ENCODE results near the gene SHFL.

Gene SHFL

DNA sequence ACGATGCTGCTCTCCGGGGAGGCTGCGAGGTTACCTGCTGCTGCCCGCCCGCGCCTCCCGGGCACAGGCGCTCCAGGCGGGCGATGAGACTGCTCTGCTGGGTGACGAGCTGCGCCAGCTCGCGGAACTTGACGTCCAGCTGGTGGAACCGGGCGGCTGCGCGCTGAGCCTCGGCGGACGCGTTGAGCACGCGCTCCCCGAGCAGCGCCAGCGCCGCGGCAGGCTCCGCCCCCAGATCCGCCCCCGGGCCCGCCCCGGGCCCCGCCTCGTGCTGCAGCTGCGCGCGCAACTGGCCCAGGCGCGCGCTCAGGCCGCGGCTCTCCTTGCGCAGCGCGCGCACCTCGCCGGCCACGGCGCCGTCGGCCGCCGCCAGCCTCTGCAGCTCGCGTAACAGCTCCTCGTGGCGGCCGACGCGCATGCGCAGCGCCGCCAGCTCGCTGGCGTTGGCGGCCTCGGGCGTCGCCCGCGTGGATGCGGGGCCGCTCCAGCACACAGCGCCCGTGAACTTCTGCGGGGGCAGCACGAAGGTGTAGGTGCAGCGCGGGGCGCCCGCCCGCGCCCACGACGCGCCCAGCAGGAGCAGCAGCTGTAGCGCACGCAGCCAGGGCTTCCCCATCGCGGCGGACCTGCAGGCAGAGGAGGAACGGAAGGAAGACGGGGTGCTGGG, 10.0 kb downstream of the SHFL start:
- Histone ChIP-seq H3K27ac (ENCODE audit: low read depth, low read length) (peak overlapping the region; percentile 42), H3K27me3 (ENCODE audit: control insufficient read depth in 1 of 2, insufficient read depth in 2 of 2, low read length in 2 of 2) (no peaks in the 10 kb centered on the region), H3K9me3 (ENCODE audit: control insufficient read depth in 1 of 2, low read length in 2 of 2) (no peaks in the 10 kb centered on the region), H3K9ac (ENCODE audit: low read depth in 1 of 2, low read length in 2 of 2) (peak overlapping the region; percentile 51 to 56), H3K36me3 (ENCODE audit: control insufficient read depth in 1 of 2, insufficient read depth in 2 of 2, low read length in 2 of 2) (peaks cover under 1 to 21% of the 10 kb centered on the region in 2 donors), H3K4me1 (ENCODE audit: control insufficient read depth in 1 of 2, insufficient read depth in 2 of 2, low read length in 2 of 2) (peaks cover 6 to 12% of the 10 kb centered on the region in 2 donors), H3K4me3 (ENCODE audit: low read depth in 1 of 2, low read length in 2 of 2) (peak overlapping the region; percentile 66)

DNA sequence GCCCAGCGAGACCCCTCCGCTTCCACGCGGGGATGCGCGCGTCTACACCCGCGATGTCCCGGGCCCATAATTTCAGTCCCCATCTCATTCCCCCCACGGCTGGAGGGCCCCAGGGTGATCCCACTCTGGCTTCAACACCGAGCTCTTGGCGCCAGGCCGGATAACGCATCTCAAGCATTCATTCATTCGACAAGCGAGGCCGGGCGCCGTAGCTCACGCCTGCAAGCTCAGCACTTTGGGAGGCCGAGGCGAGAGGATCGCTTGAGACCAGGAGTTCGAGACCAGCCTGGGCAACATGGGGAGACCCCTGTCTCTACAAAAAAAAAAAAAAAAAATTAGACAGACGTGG, 10.5 kb downstream of the SHFL start:
- peak overlapping the region; percentile 42 for H3K27ac ChIP-seq (ENCODE audit: low read depth, low read length)

DNA sequence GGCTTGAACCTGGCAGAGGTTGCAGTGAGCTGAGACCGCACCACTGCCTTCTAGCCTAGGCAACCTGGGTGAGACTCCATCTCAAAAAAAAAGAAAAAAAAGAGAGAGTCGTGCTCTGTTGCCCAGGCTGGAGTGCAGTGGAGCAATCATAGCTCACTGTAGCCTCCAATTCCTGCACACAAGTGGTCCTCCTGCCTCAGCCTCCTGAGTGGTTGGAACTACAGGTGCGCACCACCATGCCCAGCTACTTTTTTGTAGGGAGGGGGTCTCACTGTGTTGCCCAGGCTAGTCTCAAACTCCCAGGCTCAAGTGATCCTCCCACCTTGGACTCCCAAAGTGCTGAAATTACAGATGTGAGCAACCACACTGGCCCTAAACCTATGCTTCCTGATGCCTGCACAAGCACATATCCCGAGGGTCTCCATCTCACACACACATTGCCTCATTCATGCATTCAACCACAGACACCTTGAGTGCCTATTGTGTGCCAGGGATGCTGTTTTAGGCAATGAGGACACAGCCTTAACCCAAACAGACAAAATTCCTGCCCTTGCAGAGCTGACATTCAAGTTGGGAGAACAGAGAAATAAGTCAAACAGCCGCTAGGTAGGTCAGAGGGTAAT, 14.2 kb downstream of the SHFL start:
- Histone ChIP-seq H3K9me3 (ENCODE audit: control insufficient read depth in 1 of 2, low read length in 2 of 2) (no peaks in the 10 kb centered on the region), H3K27ac (ENCODE audit: low read depth, low read length) (no peak overlapping the region), H3K36me3 (ENCODE audit: control insufficient read depth in 1 of 2, insufficient read depth in 2 of 2, low read length in 2 of 2) (no peaks in the 10 kb centered on the region), H3K4me3 (ENCODE audit: low read depth in 1 of 2, low read length in 2 of 2) (no peak overlapping the region), H3K9ac (ENCODE audit: low read depth in 1 of 2, low read length in 2 of 2) (no peak overlapping the region), H3K27me3 (ENCODE audit: control insufficient read depth in 1 of 2, insufficient read depth in 2 of 2, low read length in 2 of 2) (no peaks in the 10 kb centered on the region), H3K4me1 (ENCODE audit: control insufficient read depth in 1 of 2, insufficient read depth in 2 of 2, low read length in 2 of 2) (peaks cover 11 to 14% of the 10 kb centered on the region in 2 donors)

More for the DNA sequence above, 10.5 kb downstream of the SHFL start:
- H3K4me1 ChIP-seq (ENCODE audit: control insufficient read depth in 1 of 2, insufficient read depth in 2 of 2, low read length in 2 of 2), result peaks cover 6 to 12% of the 10 kb centered on the region in 2 donors
- H3K27me3 ChIP-seq (ENCODE audit: control insufficient read depth in 1 of 2, insufficient read depth in 2 of 2, low read length in 2 of 2), result no peaks in the 10 kb centered on the region
- H3K36me3 ChIP-seq (ENCODE audit: control insufficient read depth in 1 of 2, insufficient read depth in 2 of 2, low read length in 2 of 2), result peaks cover 0 to 17% of the 10 kb centered on the region in 2 donors
- H3K9me3 ChIP-seq (ENCODE audit: control insufficient read depth in 1 of 2, low read length in 2 of 2), result no peaks in the 10 kb centered on the region
- peak overlapping the region; percentile 51 to 56 for H3K9ac ChIP-seq (ENCODE audit: low read depth in 1 of 2, low read length in 2 of 2)
- peak overlapping the region; percentile 66 for H3K4me3 ChIP-seq (ENCODE audit: low read depth in 1 of 2, low read length in 2 of 2)

DNA sequence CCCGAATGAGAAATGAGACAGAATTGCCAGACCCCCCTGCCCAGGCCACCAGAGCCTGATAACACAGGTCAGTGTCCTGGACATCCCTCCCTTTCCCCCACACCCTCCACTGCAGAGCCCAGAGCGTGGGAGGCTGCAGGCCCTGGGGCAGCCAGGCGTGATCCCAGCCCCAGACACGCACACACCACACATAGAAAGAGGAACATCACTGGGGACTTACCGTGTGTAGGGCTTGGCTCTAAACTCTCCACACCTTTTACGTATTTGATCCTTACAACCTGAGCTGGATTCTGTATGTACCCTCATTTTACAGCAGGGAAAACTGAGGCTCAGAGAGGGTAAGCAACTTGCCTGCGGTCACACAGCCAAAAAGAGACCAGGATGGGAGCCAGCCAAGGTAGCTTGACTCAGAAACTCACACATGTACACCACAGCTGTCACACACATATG, 16.7 kb downstream of the SHFL start:
- Histone ChIP-seq H3K27me3 (ENCODE audit: control insufficient read depth in 1 of 2, insufficient read depth in 2 of 2, low read length in 2 of 2) (no peaks in the 10 kb centered on the region), H3K36me3 (ENCODE audit: control insufficient read depth in 1 of 2, insufficient read depth in 2 of 2, low read length in 2 of 2) (peaks cover 4% of the 10 kb centered on the region in 2 donors), H3K27ac (ENCODE audit: low read depth, low read length) (peak overlapping the region; percentile 58), H3K9me3 (ENCODE audit: control insufficient read depth in 1 of 2, low read length in 2 of 2) (no peaks in the 10 kb centered on the region), H3K9ac (ENCODE audit: low read depth in 1 of 2, low read length in 2 of 2) (peak overlapping the region in 1 of 2 donors; percentile 39), H3K4me1 (ENCODE audit: control insufficient read depth in 1 of 2, insufficient read depth in 2 of 2, low read length in 2 of 2) (peaks cover 21% of the 10 kb centered on the region in 2 donors), H3K4me3 (ENCODE audit: low read depth in 1 of 2, low read length in 2 of 2) (no peak overlapping the region)

DNA sequence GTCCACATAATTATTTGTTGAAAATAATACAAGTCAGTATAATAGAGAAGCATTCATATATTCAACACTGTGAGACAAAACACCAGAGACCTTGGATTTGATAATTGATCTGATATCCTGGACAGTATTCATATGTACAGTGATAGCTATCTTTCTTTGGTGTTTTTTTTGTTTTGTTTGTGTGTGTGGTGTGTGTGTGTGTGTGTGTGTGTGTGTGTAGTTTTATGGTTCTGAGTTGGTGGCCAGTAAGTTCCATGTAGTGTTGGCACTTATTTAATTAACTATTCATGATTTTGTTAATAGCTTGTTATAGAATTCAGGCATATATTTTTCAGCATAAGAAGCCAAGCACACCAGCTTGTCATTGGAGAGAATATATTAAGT, 18.0 kb downstream of the SHFL start:
- Histone ChIP-seq H3K9me3 (ENCODE audit: control insufficient read depth in 1 of 2, low read length in 2 of 2) (no peaks in the 10 kb centered on the region), H3K27ac (ENCODE audit: low read depth, low read length) (no peak overlapping the region), H3K36me3 (ENCODE audit: control insufficient read depth in 1 of 2, insufficient read depth in 2 of 2, low read length in 2 of 2) (peaks cover 8 to 16% of the 10 kb centered on the region in 2 donors), H3K4me1 (ENCODE audit: control insufficient read depth in 1 of 2, insufficient read depth in 2 of 2, low read length in 2 of 2) (peaks cover 22 to 26% of the 10 kb centered on the region in 2 donors), H3K27me3 (ENCODE audit: control insufficient read depth in 1 of 2, insufficient read depth in 2 of 2, low read length in 2 of 2) (no peaks in the 10 kb centered on the region), H3K9ac (ENCODE audit: low read depth in 1 of 2, low read length in 2 of 2) (no peak overlapping the region), H3K4me3 (ENCODE audit: low read depth in 1 of 2, low read length in 2 of 2) (no peak overlapping the region)

DNA sequence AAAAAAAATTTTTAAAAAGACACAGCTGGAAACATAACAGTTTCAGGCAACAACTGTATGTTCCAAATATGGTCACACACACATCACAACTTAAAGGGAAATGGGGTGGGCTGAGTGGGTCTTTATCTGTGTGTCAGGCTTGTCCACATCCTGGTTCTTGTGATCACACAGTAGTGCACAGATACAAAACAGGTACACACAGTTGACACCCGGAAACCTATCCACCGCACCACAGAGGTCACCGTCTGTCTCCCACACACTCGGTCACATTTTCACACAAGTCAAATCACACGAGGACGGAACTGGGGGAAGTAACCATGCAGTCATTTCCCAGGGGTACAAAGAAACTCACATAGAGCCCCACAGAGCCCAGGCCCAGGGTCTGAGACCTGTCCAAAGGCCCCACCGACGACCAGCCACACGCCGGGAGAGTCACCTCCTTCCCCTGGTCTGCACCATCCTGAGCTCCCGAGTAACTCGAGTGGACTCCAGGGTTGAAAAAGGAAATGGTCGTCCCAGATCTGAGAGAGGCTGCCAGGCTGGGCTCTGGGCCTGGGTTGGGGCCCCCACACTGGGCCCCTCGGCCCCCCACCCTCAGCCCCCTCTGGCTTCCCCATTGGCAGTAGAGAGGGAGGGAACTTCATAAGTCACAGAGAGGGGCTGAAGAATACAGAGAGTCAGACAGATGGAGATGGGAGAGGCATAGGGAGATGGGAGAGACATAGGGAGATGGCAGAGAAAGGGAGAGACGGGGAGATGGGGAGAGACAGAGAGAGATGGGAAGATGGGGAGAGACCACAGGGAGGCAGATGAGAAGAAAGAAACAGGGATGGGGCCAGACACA, 18.8 kb downstream of the SHFL start:
- Histone ChIP-seq H3K9me3 (ENCODE audit: control insufficient read depth in 1 of 2, low read length in 2 of 2) (no peaks in the 10 kb centered on the region), H3K4me1 (ENCODE audit: control insufficient read depth in 1 of 2, insufficient read depth in 2 of 2, low read length in 2 of 2) (peaks cover 22 to 26% of the 10 kb centered on the region in 2 donors), H3K27ac (ENCODE audit: low read depth, low read length) (peak overlapping the region; percentile 8)

DNA sequence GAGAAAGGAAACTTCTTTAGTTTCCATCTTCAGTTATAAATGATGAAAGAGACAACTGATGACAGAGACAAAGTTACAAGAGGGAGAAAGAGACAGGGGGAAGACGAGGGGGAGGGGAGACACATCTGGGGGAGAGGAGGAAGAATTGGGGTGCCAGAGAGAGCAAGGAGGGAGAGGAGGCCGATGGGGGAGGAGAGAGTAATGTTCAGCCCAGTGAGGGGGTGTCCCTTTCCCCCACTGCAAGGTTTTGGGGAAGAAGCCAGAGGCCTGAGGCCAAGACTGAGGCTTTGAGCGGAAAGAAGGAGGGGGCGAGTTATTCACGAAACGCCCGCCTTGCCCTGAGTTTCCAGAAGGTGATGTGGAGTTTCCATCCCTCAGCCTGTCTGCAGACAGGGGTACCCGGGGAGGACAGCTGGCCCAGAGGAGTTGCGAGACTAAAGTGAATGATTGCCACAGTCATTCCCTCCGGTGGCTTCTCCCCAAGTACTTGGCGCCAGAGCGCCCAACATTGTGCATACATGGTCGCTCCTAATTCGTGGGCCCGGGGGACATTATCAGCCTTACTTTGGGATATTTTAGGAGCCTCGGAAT, 19.5 kb downstream of the SHFL start:
- Histone ChIP-seq H3K9ac (ENCODE audit: low read depth in 1 of 2, low read length in 2 of 2) (no peak overlapping the region), H3K9me3 (ENCODE audit: control insufficient read depth in 1 of 2, low read length in 2 of 2) (no peaks in the 10 kb centered on the region), H3K27ac (ENCODE audit: low read depth, low read length) (peak overlapping the region; percentile 34), H3K4me1 (ENCODE audit: control insufficient read depth in 1 of 2, insufficient read depth in 2 of 2, low read length in 2 of 2) (peaks cover 22 to 26% of the 10 kb centered on the region in 2 donors), H3K36me3 (ENCODE audit: control insufficient read depth in 1 of 2, insufficient read depth in 2 of 2, low read length in 2 of 2) (peaks cover 21 to 31% of the 10 kb centered on the region in 2 donors), H3K4me3 (ENCODE audit: low read depth in 1 of 2, low read length in 2 of 2) (peak overlapping the region in 1 of 2 donors; percentile 57), H3K27me3 (ENCODE audit: control insufficient read depth in 1 of 2, insufficient read depth in 2 of 2, low read length in 2 of 2) (no peaks in the 10 kb centered on the region)

More for the DNA sequence above, 18.8 kb downstream of the SHFL start:
- no peak overlapping the region for H3K4me3 ChIP-seq (ENCODE audit: low read depth in 1 of 2, low read length in 2 of 2)
- H3K36me3 ChIP-seq (ENCODE audit: control insufficient read depth in 1 of 2, insufficient read depth in 2 of 2, low read length in 2 of 2), result peaks cover 14 to 23% of the 10 kb centered on the region in 2 donors
- no peak overlapping the region for H3K9ac ChIP-seq (ENCODE audit: low read depth in 1 of 2, low read length in 2 of 2)
- H3K27me3 ChIP-seq (ENCODE audit: control insufficient read depth in 1 of 2, insufficient read depth in 2 of 2, low read length in 2 of 2), result no peaks in the 10 kb centered on the region

DNA sequence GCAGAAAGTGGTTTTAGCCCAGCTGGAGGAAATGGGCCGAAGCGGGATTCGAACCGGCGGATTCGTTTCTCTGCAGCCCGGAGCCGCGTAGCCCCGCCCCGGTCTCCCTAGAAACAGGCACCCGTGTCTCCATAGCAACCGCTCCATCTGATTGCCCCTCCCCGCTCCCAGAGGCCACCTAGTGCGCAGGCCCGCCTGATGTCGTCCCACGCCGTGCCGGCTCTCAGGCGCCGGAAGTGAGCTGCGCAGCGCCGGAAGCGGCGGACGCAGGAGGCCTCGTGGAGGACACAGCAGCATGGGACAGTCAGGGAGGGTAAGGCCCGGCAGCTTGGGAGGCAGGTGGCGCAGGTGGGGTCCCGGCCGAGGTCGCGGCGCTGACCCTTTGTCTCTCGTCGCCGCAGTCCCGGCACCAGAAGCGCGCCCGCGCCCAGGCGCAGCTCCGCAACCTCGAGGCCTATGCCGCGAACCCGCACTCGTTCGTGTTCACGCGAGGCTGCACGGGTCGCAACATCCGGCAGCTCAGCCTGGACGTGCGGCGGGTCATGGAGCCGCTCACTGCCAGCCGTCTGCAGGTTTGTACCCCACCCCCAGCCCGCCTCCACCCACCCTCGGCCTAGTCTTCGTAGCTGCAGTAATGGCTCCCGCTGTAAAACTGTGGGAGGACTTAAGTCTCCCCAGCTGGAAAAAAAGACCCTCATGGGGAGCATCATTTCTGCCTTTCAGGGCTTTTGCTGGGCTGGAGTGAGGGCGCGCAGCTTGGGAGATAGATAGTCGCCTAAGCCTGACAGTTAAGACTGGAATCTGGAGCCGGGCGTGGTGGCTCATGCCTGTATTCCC, 20.2 kb downstream of the SHFL start, which contains the start of gene PPAN:
PPAN (plus strand) TSS at position 263 of the 837 bp plus-strand sequence; CDS start at position 296, 33 bp downstream.
- H3K9ac ChIP-seq (ENCODE audit: low read depth in 1 of 2, low read length in 2 of 2), result peak within 1 kb of the TSS; percentile 68 to 85
- peaks cover 22 to 26% of the 10 kb centered on the region in 2 donors for H3K4me1 ChIP-seq (ENCODE audit: control insufficient read depth in 1 of 2, insufficient read depth in 2 of 2, low read length in 2 of 2)
- peaks cover 21 to 37% of the 10 kb centered on the region in 2 donors for H3K36me3 ChIP-seq (ENCODE audit: control insufficient read depth in 1 of 2, insufficient read depth in 2 of 2, low read length in 2 of 2)
- H3K9me3 ChIP-seq (ENCODE audit: control insufficient read depth in 1 of 2, low read length in 2 of 2), result no peaks in the 10 kb centered on the region
- peak within 1 kb of the TSS; percentile 34 for H3K27ac ChIP-seq (ENCODE audit: low read depth, low read length)
- no peaks in the 10 kb centered on the region for H3K27me3 ChIP-seq (ENCODE audit: control insufficient read depth in 1 of 2, insufficient read depth in 2 of 2, low read length in 2 of 2)
- peak within 1 kb of the TSS; percentile 78 to 88 for H3K4me3 ChIP-seq (ENCODE audit: low read depth in 1 of 2, low read length in 2 of 2)

DNA sequence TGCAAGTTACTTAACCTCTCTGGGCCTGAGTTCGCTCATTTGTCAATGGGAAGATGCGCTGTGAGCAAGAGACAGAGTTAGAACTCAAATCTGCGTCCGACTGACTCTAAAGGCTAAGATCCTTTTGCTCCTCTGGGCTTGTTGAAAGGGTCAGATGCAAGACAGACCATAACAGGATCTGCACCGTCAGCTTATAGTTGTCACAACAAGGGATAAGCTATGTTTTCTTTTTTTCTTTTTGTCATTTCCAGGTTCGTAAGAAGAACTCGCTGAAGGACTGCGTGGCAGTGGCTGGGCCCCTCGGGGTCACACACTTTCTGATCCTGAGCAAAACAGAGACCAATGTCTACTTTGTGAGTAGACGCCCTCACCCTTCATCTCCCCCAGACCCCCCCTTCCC, 21.1 kb downstream of the SHFL start:
- Histone ChIP-seq H3K27ac (ENCODE audit: low read depth, low read length) (no peak overlapping the region), H3K9ac (ENCODE audit: low read depth in 1 of 2, low read length in 2 of 2) (peak overlapping the region; percentile 68 to 85), H3K4me1 (ENCODE audit: control insufficient read depth in 1 of 2, insufficient read depth in 2 of 2, low read length in 2 of 2) (peaks cover 20 to 27% of the 10 kb centered on the region in 2 donors), H3K9me3 (ENCODE audit: control insufficient read depth in 1 of 2, low read length in 2 of 2) (no peaks in the 10 kb centered on the region), H3K27me3 (ENCODE audit: control insufficient read depth in 1 of 2, insufficient read depth in 2 of 2, low read length in 2 of 2) (no peaks in the 10 kb centered on the region), H3K36me3 (ENCODE audit: control insufficient read depth in 1 of 2, insufficient read depth in 2 of 2, low read length in 2 of 2) (peaks cover 21 to 39% of the 10 kb centered on the region in 2 donors), H3K4me3 (ENCODE audit: low read depth in 1 of 2, low read length in 2 of 2) (peak overlapping the region; percentile 78 to 88)
